OCI-LY7 (cell line): ENCODE data around the gene RAC2. TPM values are rescaled to one million over a fixed set of nuclear protein-coding genes. Genes with fewer than 3 reads are reported as not detected.
A peak's percentile ranks its signal among the peaks of the same experiment; 100 is the strongest.

Source experiments
- BruUV-seq: library from RNA; stranded (reverse); fragments of 400-500 nt; replicated peaks from 2 replicates; lab custom pipeline; 2021; lab: Mats Ljungman, UMichigan
- CTCF ChIA-PET: fragments of 300-600 bp; sonication (Branson Sonifier 250); formaldehyde crosslinking; loops from one replicate; lab custom pipeline; 2022; ENCODE audit warnings: antibody characterized with exemption; ENCODE audit not compliant: unreplicated experiment; lab: Charles Lee
- POLR2A ChIA-PET: fragments of 300-600 bp; sonication (Branson Sonifier 250); formaldehyde crosslinking; loops from one replicate; lab custom pipeline; 2022; ENCODE audit warnings: antibody characterized with exemption; lab: Charles Lee
- DNase-seq: peaks from one replicate; pipeline ENCODE4 v3.0.0-alpha.2; 2015; ENCODE audit warnings: low spot score
- H2AFZ ChIP-seq: fragments of 200-600 bp; sonication (generic), shearing (Covaris generic); 2 replicates; pipeline ENCODE4 v1.6.1; 2014; ENCODE audit warnings: mild to moderate bottlenecking, antibody characterized with exemption, low read length, moderate library complexity
- H3K27ac ChIP-seq: fragments of 200-600 bp; sonication (generic); 2 replicates; pipeline ENCODE4 v1.5.1; 2014; ENCODE audit warnings: mixed run types, low read depth, mild to moderate bottlenecking, moderate library complexity, low read length, inconsistent platforms; ENCODE audit not compliant: poor library complexity, severe bottlenecking
- H3K36me3 ChIP-seq: fragments of 200-600 bp; sonication (generic); 2 replicates; pipeline ENCODE4 v1.6.1; 2014; ENCODE audit warnings: mild to moderate bottlenecking, antibody characterized with exemption, low read length, moderate library complexity, mixed read lengths; ENCODE audit not compliant: insufficient read depth
- H3K4me1 ChIP-seq: fragments of 200-600 bp; sonication (generic); 2 replicates; pipeline ENCODE4 v1.5.1; 2014; ENCODE audit warnings: mild to moderate bottlenecking, low read length; ENCODE audit not compliant: insufficient read depth, poor library complexity, severe bottlenecking
- H3K4me2 ChIP-seq: fragments of 200-600 bp; sonication (generic); 2 replicates; pipeline ENCODE4 v1.6.1; 2014; ENCODE audit warnings: mild to moderate bottlenecking, low read length
- H3K4me3 ChIP-seq: fragments of 200-600 bp; sonication (generic); 2 replicates; pipeline ENCODE4 v1.5.1; 2014; ENCODE audit warnings: mild to moderate bottlenecking, low read depth, low read length; ENCODE audit not compliant: poor library complexity, severe bottlenecking
- H3K79me2 ChIP-seq: fragments of 200-600 bp; sonication (generic); 2 replicates; pipeline ENCODE4 v1.6.1; 2016; ENCODE audit warnings: low read depth, mild to moderate bottlenecking, low read length, moderate library complexity, mixed read lengths; ENCODE audit not compliant: insufficient read depth
- H3K9me2 ChIP-seq: fragments of 200-600 bp; sonication (generic); 2 replicates; pipeline ENCODE4 v1.6.1; 2016; ENCODE audit warnings: mild to moderate bottlenecking, low read length, mixed read lengths; ENCODE audit not compliant: insufficient read depth
- H3K9me3 ChIP-seq: fragments of 200-600 bp; sonication (generic); 2 replicates; pipeline ENCODE4 v1.6.1; 2014; ENCODE audit warnings: mild to moderate bottlenecking, mixed run types, low read length, mixed read lengths
- H4K20me1 ChIP-seq: fragments of 200-600 bp; sonication (generic); 2 replicates; pipeline ENCODE4 v1.6.1; 2014; ENCODE audit warnings: mild to moderate bottlenecking, antibody characterized with exemption, low read length, moderate library complexity, mixed read lengths; ENCODE audit not compliant: insufficient read depth
- CTCF ChIP-seq: fragments of 200-600 bp; sonication (generic); conservative IDR thresholded peaks from 2 replicates; pipeline ENCODE4 v1.5.1; 2014; ENCODE audit warnings: mild to moderate bottlenecking, antibody characterized with exemption, low read length, moderate library complexity, mixed read lengths
- EZH2phosphoT487 ChIP-seq: fragments of 200-600 bp; sonication (generic); IDR thresholded peaks from 2 replicates; pipeline ENCODE4 v1.6.1; 2018; ENCODE audit warnings: low read depth, borderline replicate concordance, mild to moderate bottlenecking, mixed run types, antibody characterized with exemption, low read length, moderate library complexity, mixed read lengths
- intact Hi-C: fragments of 100-400 bp; cut with micrococcal nuclease; formaldehyde crosslinking; loops from one replicate; pipeline ENCODE4 v1.10.0; 2022; ENCODE audit not compliant: unreplicated experiment
- total RNA-seq, 2 experiments: library from RNA; depleted of rRNA in 1 of 2; stranded (reverse); fragments of >200 nt in 1 of 2; shearing (Covaris generic) in 1 of 2; gene quantifications; 2 replicates each; pipeline ENCODE4 v1.2.3, GENCODE V29; 2014 to 2022

RAC2 gene
- total RNA-seq, 2 experiments from 2014 or later, result 142 to 321 TPM

GRCh38 chr22:37266581-37267134 lies 22.6 kb upstream of the RAC2 start:
- intact Hi-C loops, result loop anchor here (1.0 kb wide), 3 partner anchors 18 to 191 kb away; no protein-coding TSS in a partner anchor
- no peak for TF ChIP-seq CTCF
- no peak for TF ChIP-seq EZH2phosphoT487
- peak overlapping the region; percentile 96; the same call in 1 of the 2 replicates for H2AFZ ChIP-seq

GRCh38 chr22:37263966-37264887 lies 20.2 kb upstream of the RAC2 start:
- POLR2A ChIA-PET, result no interaction called here
- H2AFZ ChIP-seq, result no peak overlapping the region
- H3K79me2 ChIP-seq, result no peaks in the 10 kb centered on the region
- H3K36me3 ChIP-seq, result no peaks in the 10 kb centered on the region
- H3K4me2 ChIP-seq, result no peak overlapping the region
- peaks cover 32% of the 10 kb centered on the region for H3K4me1 ChIP-seq
- TF ChIP-seq EZH2phosphoT487 (no peak), CTCF (no peak)
- DNase-seq, result no peak
- intact Hi-C loops, result no loop called here
- H3K27ac ChIP-seq, result no peak overlapping the region
- CTCF ChIA-PET, result no interaction called here
- no peak overlapping the region for H3K4me3 ChIP-seq
- no peaks in the 10 kb centered on the region for H4K20me1 ChIP-seq
- no TSS peak for BruUV-seq
- peaks cover 16% of the 10 kb centered on the region; the same call in 1 of the 2 replicates for H3K9me3 ChIP-seq
- H3K9me2 ChIP-seq, result no peaks in the 10 kb centered on the region

More at GRCh38 chr22:37266581-37267134, 22.6 kb upstream of the RAC2 start:
- no peaks in the 10 kb centered on the region for H3K36me3 ChIP-seq
- ChIA-PET POLR2A (interaction anchor here (0.7 kb wide), 2 partner anchors 17 to 223 kb away, joined by 3 read pairs; no protein-coding TSS in a partner anchor), CTCF (no interaction called here)
- no peaks in the 10 kb centered on the region for H3K79me2 ChIP-seq
- peak overlapping the region; percentile 65 for H3K4me3 ChIP-seq
- H3K9me3 ChIP-seq, result peaks cover 16% of the 10 kb centered on the region; the same call in 1 of the 2 replicates
- H3K27ac ChIP-seq, result no peak overlapping the region
- DNase-seq, result no peak
- H3K4me2 ChIP-seq, result peak overlapping the region; percentile 91
- no peaks in the 10 kb centered on the region for H4K20me1 ChIP-seq
- no peaks in the 10 kb centered on the region for H3K9me2 ChIP-seq
- peaks cover 32% of the 10 kb centered on the region for H3K4me1 ChIP-seq
- no TSS peak for BruUV-seq
